NCI-H1436 (cell line): ENCODE results near the gene RRP1.

Experiments
- DNase-seq: peaks from one replicate; lab custom pipeline; 2025; lab: John Stamatoyannopoulos, UW

Gene RRP1

DNA sequence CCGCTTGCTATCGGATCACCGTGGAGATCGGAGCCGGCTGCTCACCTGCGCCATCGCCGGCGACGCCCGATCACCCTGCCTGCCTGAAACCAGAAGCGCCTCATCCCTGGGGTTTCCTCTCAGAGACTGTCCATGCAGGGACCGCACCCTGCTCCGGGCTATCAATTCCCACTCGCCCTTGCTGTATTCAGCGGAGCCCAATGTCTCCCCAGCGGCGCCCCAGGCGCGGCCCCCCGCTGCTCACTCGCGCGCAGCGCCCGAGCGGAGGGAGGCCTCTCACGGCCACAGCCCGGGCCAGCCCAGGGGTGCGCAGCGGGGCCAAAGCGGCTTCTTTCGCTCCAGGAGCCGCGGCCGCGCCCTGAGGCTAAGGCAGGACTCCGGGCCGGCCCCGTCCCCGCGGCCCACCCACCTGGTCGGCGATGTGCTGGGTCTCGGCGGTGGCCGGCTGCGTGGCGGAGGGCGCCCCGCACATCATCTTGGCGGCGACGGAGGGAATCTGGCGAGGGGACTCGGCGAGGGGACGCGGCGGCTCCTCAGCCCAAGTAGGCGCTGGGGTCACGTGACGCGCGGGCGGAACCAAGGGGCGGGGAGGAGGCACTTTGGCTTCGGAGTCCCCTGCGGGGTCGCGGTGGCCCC, 13.5 kb upstream of the RRP1 start, which contains the start of gene CSTB:
Gene CSTB (minus strand): TSS at position 514 of the 636 bp plus-strand sequence. CDS start 39 bp downstream, at position 475.
- peak; percentile 73 for DNase-seq

DNA sequence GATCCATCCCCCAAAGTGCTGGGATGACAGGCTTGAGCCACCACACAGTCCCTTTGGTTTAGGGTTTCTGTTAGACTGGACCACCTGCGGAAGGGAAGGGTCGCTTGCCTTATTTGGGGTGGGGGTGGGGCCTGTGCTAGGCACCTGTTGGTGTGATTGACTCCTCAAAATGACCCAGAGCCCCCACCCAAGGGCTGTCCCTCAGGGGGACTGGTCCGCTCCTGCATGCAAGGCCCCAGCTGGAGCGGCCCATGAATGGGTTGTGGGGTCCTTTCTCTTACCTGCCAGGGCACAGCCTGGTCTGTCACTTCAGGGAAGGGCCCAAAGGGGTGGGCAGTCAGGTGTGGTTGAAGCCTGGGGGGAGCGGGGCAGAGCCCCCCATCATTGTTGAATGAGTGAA, 11.4 kb upstream of the RRP1 start:
- no peak for DNase-seq

DNA sequence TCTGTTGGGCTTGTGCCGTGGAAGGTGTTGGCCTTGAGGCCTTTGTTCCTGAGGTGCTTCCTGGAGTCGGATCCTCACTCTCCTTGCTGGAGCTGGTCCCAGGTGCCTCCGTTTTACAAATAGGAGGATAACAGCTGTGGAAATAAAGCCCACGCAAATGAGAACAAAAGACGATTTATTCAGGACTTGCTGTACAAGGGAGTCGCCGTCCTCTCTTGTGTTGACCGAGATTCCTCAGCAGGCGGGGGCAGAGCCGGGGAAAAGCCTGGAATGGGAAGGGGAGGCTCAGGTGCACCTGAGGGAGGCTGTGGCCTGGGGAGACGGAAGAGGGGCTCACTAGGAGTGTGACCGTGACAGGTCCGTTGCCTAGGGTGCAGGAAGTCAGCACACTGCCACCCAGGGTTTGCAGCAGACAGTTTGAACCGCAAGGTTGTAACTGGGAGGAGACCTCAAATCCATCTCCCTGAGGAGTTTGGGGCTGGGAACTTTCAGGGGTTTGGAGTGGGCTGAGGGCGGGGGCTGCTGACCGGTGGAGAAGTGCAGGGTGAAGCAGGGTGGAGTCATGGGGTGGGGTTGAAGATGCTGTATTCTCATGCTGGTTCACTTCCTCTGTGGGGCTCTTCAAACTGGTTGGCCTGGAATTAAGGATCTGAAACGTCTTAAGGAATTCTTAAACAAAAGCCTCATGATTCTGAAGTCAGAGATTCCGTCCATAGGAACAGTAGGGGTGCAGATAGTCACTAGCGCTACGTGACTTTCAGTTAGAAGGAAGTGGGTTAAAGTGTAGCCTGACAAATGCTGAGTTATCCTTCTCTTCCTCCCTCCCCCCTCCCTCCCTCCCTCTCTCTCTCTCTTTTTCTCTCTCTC, 10.7 kb upstream of the RRP1 start:
- DNase-seq = no peak

DNA sequence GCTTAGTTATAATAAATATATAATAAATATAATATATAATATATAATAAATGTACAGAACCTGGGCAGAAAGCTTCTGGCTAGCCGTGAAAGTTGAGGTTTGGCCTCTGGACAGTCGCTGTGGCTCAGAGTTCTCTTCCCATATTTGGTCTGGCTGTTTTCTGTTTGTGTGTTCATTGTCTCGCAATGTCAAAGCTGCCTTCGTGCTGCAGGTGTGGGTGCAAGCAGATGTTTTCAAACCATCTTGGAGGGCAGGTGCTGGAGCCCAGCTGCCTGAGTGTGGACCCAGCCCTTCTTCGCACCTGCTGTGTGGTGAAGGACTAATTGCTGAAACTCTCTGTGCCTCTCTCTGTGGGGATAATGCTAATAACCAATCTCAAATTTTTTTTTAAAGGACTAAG, 9.7 kb upstream of the RRP1 start:
- DNase-seq = no peak

DNA sequence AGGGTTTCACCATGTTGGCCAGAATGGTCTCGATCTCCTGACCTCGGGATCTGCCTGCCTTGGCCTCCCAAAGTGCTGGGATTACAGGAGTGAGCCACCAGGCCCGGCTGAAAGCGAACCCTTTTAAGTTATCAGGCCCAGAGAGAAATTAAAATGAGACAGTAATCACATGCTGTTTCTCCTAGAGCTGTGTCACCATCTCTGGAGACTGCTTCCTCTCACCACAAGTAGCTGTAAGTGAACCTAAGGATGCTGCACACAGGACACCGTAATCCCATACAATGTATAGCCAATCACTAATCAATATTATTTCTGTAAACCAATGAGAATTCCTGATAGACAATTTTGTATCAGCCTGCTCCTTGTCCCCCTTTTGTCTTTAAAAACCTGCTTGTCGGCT, 7.5 kb upstream of the RRP1 start:
- DNase-seq = no peak

DNA sequence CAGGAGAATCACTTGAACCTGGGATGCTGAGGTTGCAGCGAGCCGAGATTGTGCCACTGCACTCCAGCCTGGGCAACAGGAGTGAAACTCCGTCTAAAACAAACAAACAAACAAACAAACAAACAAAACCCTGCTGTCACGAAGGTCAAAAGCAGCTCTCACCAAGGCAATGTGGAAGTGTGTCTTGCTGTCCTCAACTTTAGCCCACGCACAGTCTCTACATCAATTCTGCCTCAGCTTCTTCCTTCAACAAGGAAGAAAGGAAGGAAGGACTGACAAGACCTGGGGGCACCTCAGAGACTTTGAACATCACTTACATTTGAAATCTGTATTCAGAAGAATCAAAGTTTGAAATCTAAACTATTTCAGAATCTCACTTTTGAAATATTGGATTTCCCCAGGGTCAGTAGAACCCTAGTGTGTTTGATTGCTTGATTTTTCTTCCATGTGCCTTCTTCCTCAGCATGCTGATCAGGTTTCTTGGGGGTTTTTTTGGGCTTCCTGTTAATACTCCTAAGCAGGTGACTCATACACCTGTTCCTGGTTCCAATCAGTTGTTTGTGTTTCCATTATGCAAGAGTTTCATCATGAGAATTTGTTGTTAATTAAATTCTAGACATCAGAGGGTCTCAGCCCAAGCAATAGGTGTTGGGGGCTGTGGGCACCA, 6.8 kb upstream of the RRP1 start:
- no peak for DNase-seq

DNA sequence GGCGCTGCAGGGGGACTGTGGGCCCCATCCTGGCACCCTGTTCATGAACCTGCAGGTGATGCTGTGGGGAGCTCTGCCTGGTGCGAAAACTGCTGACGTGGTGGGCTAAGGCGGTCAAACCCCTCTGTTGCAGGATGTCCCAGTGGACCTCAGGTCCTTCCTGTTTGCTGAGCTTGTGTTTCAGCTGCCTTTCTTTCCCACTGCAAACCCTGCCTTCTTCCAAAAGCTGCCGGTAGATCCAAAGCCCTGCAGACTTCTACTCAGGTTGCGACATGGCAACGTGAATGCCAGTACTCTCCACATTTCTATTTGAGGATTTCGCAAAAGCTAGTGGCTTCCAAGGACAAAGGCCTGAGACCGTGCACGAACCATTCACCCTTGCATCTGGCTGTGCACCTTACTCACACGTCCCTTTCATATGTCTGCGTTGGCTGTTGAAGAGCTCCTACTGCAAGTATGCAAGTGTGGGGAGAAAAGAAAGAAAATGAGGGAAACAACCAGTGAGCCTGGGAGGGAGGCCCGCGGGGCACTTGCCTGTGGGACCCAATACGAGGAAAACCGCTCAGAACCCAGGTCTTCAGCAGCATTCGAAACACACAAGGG, 6.2 kb upstream of the RRP1 start:
- DNase-seq = no peak

DNA sequence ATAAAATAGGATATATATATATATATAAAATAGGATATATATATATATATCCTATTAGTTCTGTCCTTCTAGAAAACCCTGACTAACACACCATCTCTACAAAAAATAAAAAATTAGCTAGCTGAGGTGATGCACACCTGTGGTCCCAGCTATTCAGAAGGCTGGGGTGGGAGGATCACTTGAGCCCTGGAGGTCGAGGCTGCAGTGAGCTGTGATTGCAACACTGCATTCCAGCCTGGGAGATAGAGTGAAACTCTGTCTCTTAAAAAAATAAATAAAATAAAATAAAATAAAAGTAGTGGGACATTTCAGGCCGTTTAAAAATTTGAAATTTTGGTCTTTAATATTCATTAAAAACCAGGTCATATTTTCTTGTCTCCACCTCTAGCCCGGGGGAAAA, 4.2 kb upstream of the RRP1 start:
- no peak for DNase-seq

DNA sequence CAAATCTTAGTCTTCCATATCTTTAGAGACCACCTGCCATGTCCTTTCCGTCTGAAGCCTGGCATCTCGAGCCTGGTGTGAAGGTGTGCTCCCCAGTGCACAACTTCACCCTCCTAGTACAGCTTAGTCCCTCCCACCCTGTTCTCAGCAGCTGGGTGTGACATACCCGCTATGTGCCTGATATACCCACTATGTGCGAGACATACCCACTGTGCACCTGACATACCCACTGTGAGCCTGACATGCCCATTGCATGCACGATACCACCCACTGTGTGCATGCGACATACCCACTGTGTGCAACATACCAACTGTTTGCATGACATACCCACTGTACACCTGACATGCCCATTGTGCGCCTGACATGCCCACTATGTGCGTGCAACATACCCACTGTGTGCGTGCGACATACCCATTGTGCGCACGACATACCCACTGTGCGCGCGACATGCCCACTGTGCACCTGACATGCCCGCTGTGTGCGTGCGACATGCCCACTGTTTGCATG, 3.0 kb upstream of the RRP1 start:
- DNase-seq = no peak

DNA sequence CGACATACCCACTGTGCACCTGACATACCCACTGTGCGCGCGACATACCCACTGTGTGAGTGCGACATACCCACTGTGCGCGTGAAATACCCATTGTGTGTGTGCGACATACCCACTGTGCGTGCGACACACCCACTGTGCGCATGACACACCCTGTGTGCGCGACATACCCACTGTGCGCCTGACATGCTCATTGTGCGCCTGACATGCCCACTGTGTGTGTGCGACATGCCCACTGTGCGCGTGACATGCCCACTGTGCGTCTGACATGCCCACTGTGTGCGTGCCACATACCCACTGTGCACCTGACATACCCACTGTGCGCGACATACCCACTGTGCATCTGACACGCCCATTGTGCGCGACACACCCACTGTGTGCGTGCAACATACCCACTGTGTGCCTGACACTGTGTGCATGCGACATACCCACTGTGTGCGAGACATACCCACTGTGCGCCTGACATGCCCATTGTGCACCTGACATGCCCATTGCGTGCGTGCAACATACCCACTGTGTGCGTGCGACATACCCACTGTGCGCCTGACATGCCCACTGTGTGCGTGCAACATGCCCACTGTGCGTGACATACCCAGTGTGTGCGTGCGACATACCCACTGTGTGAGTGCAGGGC, 2.5 kb upstream of the RRP1 start:
- no peak for DNase-seq

DNA sequence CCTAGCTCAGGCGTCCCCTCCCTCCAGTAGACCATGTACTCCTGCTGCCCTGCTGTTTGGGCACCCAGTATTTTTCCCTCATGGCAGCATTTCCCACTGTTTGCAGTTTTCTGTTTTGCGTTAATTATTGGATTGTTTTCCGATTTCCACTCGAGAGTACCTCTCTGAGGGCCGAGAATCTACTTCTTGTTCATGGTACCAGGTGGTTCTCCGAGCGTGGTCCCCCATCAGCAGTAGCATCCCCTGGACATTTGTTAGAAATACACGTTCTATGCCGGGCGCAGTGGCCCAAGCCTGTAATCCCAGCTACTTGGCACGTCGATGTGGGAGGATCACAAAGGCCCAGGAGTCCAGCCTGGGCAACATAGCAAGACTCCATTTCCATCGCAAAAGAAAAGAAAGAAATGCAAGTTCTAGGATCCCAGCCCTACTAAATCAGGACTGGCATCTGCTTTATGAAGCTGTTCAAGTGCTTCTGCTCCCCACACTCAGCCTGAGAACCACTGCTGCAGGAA, 690 bp downstream of the RRP1 start:
- DNase-seq = no peak

DNA sequence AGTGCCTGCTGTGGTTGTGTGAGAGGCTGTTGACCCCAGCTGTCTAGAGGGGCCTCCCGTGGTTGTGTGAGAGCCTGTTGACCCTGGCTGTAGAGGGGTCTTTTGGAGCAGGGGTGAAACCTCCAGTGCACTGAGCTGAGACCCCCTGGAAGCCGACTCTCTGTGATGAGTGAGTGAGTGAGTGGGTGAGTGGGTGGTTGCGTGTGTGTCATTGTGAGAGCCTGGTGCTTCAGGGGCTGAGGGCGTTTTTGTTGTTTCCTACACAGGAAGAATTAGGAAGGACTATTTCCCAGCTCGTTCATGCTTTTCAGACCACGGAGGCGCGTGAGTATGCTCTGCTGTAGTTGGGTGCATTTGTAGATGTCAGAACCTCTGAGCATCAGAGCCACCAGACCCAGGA, 3.0 kb downstream of the RRP1 start:
- DNase-seq = no peak

DNA sequence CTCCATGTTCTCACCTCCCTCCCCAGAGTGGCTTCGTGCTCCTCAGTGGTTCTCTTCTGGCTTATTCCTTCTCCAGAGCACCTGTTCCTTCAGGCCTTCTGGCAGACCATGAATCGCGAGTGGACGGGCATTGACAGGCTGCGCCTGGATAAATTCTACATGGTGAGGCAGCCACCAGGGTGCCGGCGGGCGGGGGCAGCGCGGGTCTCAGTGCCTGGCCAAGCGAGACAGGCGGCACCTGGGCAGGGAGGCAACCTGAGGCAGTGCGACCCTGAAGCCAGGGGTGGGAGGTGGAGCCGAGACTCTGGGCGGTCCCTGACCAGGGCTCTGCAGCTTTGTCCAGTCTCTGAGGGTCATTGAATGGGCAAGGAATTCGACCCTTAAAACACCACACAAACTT, 3.9 kb downstream of the RRP1 start:
- no peak for DNase-seq

DNA sequence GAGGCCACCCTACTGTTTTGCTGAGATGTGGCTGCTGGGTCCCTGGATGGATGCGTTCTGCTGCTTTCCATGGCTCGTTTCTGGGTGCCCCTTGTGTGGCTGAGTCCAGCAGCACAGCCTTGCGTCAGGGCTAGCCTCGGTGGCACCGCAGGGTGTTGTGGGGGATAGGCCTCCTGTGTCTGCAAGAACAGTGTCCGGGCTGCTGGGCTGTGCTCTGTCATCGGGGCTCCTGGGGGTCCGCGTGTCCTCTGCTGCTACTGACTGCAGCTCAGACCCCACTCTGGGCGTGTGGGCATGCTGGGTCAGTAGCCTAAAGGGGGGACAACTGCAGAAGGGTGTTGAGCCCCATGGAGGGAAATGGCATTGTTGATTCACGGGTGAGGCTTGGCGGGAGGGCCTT, 4.9 kb downstream of the RRP1 start:
- DNase-seq = no peak

DNA sequence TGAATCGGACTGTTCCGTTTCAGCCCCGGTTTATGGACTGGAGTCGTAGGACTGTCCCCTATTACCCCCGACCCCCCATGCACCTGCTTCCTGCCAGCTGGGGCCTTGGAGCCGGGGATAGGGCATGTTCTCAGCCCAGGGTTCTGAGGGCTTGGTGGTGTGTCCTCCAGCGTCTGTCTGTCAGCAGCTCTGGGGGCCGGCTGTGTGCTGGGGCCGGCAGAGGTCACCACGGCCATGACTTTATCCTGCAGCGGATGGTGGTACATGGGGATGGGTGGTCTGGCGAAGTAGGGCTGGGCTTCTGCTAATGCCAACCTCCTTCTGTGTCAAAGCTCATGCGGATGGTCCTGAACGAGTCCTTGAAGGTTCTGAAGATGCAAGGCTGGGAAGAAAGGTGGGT, 5.5 kb downstream of the RRP1 start:
- DNase-seq = no peak

DNA sequence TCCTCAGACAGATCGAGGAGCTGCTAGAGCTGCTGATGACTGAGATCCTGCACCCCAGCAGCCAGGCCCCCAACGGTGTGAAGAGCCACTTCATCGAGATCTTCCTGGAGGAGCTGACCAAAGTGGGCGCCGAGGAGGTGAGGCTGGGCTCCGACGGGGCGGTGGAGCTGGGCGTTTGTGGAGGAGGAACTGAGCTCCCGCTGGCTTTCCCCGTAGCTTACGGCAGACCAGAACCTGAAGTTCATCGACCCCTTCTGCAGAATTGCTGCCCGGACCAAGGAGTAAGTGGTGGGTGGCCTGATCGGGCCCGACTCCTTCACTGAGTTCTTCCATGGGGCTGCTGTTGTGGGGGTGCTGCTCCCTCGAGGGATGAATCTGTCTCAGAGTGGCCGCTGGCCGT, 8.0 kb downstream of the RRP1 start:
- DNase-seq = no peak

DNA sequence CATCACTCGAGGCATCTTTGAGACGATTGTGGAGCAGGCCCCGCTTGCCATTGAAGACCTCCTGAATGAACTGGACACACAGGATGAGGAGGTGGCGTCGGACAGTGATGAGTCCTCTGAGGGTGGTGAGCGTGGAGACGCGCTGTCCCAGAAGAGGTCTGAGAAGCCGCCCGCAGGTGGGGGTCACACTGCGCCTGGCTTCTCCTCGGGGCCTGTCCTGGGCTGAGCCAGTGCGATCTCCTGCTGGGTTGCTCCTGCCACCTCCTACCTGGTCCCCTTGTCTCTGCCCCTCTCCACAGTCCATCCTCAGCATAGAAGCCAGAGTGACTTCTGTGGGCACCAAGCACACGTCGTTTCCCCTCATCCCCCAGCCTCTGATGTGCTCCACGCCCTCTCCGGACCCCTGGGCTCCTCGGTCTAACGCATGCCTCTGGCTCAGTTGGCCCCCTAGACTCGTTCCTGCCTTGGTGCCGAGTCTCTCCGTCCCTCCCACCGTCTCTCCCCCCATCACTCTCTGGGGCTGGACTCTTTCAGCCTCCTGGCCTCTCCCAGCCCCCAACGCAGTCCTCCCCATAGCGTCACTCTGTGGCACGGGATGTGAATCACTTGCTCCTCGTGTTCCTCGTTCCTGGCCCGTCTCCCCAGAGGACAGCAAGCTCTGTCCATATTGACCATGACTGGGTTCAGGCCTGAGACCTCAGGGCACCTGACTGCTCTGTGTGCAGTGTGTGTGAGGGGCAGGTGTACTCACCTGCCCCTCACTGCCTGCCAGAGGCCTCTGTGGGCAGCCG, 8.7 kb downstream of the RRP1 start:
- no peak for DNase-seq

DNA sequence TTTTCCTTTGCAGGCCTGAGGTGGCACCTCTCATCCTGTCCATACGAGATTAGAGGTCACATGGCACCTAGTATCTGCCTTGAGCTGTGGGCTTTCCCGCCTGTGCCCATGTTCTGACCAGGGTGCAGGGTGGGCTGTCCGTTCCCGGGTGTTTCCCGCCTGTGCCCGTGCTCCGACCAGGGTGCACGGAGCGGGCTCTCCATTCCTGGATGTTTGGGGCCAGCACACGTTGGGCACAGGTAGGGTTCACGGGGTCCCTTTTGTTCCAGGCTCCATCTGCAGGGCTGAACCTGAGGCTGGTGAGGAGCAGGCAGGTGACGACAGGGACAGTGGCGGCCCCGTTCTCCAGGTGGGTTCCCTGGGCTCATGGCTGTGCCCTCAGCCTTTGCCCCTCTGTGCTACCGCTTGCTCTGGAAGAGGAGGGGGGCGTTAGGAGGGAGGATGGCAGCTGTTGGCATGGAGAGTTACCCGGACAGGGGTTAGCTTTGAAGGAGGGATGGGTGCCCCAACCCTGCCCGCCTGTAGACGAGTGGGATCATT, 10.0 kb downstream of the RRP1 start:
- DNase-seq = no peak

DNA sequence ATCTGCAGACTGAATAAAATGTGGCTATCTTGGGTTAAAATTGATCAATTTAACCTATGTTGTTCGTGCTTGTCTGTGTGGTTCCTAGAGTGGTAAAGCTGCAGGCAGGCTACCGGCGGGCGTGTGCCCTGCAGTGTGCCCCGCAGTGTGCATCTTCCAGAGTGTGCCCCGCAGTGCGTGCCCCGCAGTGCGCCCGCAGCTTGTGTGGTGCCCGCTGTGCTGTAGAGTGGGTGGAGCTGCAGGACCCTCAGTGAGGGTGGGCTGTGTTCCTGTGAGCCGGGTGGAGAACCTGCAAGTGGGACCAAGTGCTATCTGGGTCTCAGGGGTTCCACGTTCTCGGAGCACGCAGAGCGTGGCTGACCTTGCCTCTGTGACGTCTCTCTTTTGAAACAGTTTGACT, 10.7 kb downstream of the RRP1 start:
- DNase-seq = no peak

DNA sequence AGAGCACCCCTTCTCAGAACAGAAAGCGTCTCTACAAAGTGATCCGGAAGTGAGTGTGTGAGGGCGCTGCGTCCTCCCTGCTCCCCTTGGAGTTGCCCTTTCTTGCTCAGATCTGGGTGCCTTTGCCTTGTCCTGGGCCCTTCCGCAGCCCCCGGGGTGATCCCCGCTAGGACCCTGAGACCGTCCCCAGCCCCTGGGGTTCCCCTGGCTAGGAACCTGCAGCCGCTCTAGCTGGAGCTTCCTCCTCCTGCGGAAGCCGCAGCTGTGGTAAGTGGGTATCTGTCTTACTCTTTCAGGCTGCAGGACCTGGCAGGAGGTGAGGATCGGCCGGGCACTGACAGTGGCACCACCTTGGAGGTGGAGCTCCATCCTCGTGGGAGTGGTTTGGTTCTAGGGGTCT, 11.2 kb downstream of the RRP1 start:
- no peak for DNase-seq
